Measurements from ENCODE around the gene FAM236D.
"Not testable (repeated sequence)": the region's sequence is repeated elsewhere in the genome, so short reads cannot be mapped to it uniquely, and the experiment has no call there.

FAM236D gene

DNA sequence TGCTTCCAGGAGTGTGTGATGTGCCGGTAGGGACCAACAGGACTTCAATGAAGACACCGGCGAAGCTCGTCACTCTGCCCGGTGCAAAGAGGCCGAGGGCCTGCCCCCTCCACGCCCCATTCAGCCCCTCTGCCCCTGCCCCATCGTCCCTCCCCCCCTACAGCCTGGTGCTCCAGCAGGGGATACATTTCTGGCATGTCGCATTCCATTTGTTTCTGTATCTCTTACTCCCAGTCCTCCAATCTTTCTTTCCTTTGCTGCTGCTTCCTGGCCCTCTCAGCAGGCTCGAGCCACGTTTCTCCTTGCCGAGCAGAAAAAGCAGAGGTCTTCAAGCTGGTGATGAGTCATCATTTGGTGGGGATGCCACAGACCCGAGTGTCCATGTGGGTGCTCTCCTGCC is at the start of gene FAM236D:
Gene FAM236D, minus strand, starts transcription at position 101 of the 400 bp plus-strand sequence. Its CDS starts 100 bp downstream, at position 1.
- DNase-seq (ENCODE audit: low spot score), result not testable (repeated sequence)

DNA sequence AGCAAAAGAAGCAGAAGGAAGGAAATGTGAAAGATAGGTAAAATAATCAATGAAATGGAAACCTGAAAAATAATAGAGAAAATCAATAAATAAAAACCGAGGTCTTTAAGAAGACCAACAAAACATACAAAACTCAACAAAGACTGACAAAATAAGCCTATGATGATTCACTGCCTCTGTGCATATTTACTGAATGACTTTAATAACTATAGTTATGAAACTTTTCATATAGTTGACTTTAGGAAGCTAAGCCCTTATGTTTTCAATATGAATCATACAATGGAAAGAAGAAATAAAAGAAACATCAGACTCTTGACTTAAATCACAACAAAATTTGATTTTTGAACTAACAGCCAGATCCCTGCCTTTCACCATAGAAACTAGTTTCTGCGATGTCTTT is 29.5 kb upstream of the FAM236D start:
- not testable (repeated sequence) for DNase-seq (ENCODE audit: low spot score)

DNA sequence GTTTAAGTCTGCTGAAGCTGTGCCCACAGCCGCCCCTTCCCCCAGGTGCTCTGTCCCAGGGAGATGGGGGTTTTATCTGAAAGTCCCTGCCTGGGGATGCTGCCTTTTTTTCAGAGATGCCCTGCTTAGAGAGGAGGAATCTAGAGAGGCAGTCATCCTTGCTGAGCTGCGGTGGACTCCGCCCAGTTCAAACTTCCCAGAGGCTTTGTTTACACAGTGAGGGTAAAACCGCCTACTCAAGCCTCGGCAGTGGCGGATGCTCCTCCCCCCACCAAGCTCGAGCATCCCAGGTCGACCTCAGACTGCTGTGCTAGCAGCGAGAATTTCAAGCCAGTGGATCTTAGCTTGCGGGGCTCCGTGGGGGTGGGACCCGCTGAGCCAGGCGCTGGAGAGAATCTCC is 22.7 kb upstream of the FAM236D start:
- not testable (repeated sequence) for DNase-seq (ENCODE audit: low spot score)

DNA sequence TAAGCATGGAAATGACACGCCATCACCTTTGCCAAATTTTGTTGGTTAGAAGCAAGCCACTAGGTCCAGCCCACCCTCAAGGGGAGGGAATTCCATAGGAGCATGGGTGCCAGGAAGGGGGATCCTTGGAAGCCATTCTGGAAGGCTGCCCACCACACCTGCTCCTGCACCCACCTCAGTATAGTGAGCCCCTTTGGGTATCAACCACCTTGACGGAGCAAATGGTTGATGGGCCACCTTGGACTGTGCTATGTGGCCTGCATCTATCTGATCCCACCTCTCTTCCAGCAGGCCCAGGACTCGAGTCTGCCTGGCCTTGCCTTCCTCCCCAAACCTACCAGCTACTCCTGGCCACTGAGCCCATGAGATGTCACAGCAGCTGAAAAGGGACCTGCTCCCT is 17.6 kb downstream of the FAM236D start:
- not testable (repeated sequence) for DNase-seq (ENCODE audit: low spot score)

DNA sequence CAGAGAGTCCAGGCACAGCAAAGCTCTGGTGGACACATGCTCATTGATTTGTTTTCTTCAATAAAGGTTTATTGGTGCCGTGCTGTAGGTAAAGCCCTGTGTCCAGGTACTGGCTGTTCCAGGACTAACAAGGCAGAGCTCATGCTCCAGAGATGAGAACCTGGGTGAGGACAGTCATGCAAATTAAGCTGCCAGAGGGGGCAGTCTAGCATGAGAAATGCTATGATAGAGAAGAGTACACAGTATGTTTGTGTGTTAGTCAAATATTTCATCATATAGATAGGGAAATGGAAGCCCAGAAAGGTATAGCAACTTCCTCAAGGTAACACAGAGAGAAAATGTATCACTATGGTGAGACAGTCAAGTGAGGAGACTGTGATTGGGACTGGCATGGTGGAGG is 19.9 kb downstream of the FAM236D start:
- not testable (repeated sequence) for DNase-seq (ENCODE audit: low spot score)

DNA sequence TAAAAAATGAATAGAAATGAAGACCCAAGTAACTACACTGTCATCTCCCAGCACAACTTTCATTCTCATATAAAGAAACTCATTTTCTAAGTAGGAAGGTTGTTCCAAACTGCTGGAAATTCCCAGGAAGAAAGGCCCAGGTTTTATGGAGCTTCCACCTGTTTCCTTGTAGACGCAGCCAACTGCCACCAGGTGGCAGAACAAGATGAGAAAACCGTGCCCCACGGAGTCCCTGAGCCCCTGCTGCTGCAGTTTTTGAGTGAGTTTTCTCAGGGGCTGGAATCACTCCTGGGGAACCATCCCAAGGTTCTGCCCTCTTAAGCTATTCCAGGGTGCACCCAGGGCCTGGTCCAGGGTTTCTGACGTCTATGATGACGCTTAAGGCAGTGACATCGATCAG is 24.0 kb downstream of the FAM236D start:
- not testable (repeated sequence) for DNase-seq (ENCODE audit: low spot score)

DNA sequence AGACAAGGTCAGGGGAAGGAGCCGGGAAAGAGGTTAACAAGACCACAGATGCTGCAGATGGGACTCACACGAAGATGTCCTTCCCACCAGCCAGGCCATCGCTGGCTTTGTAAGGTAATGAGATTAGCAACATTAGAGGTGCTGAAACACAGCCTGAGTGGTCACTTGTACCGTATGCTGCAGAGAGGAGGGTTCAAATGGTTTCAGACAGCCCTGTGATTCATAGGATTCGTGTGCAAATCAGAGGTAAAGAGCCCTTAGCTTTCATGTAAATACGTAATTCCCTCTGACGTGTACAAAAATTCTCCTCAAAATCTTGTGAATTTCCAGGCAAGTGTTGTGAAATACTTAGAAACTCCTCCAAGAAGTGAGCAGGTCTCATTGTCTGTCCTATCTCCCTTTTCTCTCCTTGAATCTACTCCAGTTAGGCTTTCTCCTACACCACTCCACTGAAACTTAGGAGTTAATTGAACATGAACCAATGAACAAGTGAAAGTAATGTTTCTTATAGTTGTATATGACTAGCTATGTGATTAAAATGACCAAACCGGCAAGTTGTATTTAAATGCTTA is 24.6 kb downstream of the FAM236D start:
- not testable (repeated sequence) for DNase-seq (ENCODE audit: low spot score)

DNA sequence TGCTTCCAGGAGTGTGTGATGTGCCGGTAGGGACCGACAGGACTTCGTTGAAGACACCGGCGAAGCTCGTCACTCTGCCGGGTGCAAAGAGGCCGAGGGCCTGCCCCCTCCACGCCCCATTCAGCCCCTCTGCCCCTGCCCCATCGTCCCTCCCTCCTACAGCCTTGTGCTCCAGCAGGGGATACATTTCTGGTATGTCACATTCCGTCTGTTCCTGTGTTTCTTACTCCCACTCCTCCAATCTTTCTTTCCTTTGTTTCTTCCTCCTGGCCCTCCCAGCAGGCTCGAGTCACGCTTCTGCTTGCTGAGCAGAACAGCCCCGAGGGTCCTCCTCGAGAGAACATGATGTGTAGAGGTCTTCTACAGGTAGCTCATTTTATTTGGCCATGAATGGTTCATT is 25.4 kb downstream of the FAM236D start, which contains the start of gene FAM236B:
Gene FAM236B, minus strand, starts transcription at position 101 of the 400 bp plus-strand sequence. Its CDS starts 100 bp downstream, at position 1.
- not testable (repeated sequence) for DNase-seq (ENCODE audit: low spot score)

DNA sequence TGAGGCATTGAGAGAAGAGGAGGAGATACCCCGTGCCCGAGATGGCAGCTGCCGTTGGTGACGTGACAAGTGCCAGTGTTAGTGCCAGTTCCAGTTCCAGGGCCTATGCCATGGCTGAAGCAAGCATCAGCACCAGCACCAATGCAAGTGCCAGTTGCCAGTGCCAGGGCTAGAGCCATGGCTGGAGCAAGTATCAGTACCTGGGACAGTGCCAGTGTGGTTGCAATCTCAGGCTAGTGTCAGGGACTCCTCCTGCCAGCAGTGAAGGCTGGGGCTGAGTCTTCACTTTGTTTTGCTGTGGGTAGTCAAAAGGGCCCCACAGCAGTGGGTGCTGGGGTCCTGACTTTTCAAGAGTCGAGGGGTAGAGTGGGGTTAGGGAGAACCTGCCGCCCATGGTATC is 29.9 kb downstream of the FAM236D start:
- DNase-seq (ENCODE audit: low spot score), result not testable (repeated sequence)

DNA sequence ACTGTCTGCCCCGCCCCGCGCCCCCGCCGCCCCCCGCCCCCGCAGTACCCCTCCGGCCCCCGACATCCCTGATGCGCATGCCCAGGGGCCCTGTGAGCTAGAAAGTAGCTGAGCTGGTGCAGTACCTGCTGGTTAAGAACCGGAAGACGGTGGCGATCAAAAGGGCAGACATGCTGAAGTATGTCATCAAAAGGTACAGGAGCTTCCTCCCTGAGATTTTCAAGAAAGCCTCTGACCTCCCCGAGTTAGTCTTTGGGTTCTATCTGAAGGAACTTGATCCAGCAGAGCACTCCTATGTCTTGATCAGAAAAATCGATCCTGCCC is 30.6 kb downstream of the FAM236D start:
- not testable (repeated sequence) for DNase-seq (ENCODE audit: low spot score)

DNA sequence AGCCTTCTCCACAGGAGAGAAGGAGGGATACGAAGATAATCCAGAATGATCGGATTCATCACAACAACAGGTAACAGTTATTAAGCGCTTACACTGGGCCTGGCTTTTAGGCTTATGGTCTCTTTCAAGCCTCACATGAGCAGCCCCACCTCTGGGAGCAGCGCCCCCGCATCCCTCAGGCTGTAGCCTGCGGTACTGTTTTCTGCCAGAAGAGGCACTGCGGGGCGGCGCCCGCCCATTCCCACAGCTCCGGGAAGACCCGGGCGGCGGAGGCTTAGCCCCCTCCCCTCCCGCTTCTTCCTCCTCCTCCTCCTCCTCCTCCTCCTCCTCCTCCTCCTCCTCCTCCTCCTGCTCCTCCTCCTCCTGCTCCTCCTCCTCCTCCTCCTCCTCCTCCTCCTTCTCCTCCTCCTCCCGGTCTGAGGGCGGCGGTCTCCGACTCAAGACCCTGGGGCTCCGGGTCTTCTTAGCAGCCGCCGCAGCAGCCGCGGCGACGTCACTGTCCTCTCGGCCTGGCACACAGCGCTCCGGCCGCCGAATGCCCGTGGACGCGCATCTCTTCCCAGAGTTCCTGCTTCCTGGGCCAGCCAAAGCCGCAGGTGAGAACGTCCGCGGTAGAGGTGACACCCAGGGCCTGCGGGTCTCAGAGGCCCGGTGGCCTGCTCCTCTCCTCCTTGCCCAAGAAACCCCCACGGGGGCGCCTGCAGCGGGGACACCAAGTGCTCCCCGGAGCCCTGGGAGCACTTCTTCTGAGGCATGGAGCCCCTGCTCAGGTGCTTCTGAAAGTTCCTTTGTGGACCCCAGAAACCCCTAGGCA is 31.1 kb downstream of the FAM236D start, which contains the start of gene DMRTC1B:
Gene DMRTC1B, plus strand, starts transcription at position 238 of the 814 bp plus-strand sequence. CDS start 68,246 bp downstream, outside the sequence.
- DNase-seq (ENCODE audit: low spot score), result not testable (repeated sequence)

DNA sequence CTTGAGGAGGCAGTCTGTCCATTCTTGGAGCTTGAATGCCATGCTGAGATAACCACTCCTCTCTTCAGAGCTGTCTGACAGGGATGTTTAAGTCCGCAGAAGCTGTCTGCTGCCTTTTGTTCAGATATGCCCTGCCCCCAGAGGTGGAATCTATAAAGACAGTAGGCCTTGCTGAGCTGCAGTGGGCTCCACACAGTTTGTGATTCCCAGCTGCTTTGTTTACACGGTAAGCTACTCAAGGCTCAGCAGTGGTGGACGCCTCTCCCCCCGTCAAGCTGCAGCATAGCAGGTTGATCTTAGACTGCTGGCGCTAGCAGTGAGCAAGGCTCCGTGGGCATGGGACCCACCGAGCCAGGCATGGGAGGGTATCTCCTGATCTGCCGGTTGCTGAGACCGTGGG is 47.6 kb downstream of the FAM236D start:
- not testable (repeated sequence) for DNase-seq (ENCODE audit: low spot score)

Data from pons (tissue), 1 donor.